Adrenal gland (tissue), 5 donors: Measurements from ENCODE around the gene ATP8B2.

Source experiments
- POLR2A ChIP-seq, 2 donors: fragments of 450-650 bp; IDR thresholded peaks; one replicate each; pipeline ENCODE4 v1.6.1; 2017; ENCODE audit warnings: antibody characterized with exemption in 2 of 2, mild to moderate bottlenecking in 2 of 2, moderate library complexity in 1 of 2
- TF ChIP-seq, protein P1 (sequence below), 6 experiments: fragments of 450-650 bp in 4 of 6; fragments of 200-600 bp in 2 of 6; sonication (generic) in 1 of 6; IDR thresholded peaks; 1 replicate in 5 of 6; 2 replicates in 1 of 6; pipeline versions ENCODE4 v1.5.1 to v1.8.0; 2016 to 2021; ENCODE audit warnings: antibody characterized with exemption in 6 of 6, mild to moderate bottlenecking in 2 of 6, moderate library complexity in 1 of 6
- donor health status: DM: no; HTN: no; CAD: no.

DNA sequence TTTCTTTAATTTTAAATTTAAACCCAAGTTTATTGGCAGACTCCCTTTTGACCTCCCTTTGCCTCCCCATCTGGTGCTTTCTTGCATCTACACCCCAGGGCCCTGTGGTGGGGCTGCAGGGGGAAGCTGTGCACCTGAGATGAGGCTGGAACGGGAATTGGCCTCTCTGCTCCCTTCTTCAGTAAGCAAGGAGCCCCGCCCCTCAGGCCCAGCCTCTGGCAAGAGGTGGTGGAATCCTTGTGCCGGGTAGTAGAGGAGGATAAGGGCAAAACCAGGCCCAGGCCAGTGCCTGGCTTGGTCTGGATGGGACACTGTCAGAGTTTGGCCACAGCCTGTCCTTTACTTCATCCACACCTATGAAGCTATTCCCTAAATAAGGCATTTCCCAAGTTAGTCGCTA lies 25.1 kb downstream of the ATP8B2 start:
- TF ChIP-seq, protein P1, sequence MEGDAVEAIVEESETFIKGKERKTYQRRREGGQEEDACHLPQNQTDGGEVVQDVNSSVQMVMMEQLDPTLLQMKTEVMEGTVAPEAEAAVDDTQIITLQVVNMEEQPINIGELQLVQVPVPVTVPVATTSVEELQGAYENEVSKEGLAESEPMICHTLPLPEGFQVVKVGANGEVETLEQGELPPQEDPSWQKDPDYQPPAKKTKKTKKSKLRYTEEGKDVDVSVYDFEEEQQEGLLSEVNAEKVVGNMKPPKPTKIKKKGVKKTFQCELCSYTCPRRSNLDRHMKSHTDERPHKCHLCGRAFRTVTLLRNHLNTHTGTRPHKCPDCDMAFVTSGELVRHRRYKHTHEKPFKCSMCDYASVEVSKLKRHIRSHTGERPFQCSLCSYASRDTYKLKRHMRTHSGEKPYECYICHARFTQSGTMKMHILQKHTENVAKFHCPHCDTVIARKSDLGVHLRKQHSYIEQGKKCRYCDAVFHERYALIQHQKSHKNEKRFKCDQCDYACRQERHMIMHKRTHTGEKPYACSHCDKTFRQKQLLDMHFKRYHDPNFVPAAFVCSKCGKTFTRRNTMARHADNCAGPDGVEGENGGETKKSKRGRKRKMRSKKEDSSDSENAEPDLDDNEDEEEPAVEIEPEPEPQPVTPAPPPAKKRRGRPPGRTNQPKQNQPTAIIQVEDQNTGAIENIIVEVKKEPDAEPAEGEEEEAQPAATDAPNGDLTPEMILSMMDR (IDR thresholded peaks at IDR 0.05), result no peak
- no peak for TF ChIP-seq POLR2A (IDR thresholded peaks at IDR 0.05)
